Neural progenitor cell (in vitro differentiated cells): ENCODE measurements around the gene SLC22A23.

Experiments used
- EZH2 ChIP-seq: fragments of 200-600 bp; sonication (generic); IDR thresholded peaks from 2 replicates; pipeline ENCODE4 v1.6.1; 2017; ENCODE audit warnings: antibody characterized with exemption, mild to moderate bottlenecking, moderate library complexity
- TF ChIP-seq, protein P1 (sequence below): fragments of 200-600 bp; sonication (generic); IDR thresholded peaks from 2 replicates; pipeline ENCODE4 v1.5.1; 2017; ENCODE audit warnings: antibody characterized with exemption, mild to moderate bottlenecking

DNA sequence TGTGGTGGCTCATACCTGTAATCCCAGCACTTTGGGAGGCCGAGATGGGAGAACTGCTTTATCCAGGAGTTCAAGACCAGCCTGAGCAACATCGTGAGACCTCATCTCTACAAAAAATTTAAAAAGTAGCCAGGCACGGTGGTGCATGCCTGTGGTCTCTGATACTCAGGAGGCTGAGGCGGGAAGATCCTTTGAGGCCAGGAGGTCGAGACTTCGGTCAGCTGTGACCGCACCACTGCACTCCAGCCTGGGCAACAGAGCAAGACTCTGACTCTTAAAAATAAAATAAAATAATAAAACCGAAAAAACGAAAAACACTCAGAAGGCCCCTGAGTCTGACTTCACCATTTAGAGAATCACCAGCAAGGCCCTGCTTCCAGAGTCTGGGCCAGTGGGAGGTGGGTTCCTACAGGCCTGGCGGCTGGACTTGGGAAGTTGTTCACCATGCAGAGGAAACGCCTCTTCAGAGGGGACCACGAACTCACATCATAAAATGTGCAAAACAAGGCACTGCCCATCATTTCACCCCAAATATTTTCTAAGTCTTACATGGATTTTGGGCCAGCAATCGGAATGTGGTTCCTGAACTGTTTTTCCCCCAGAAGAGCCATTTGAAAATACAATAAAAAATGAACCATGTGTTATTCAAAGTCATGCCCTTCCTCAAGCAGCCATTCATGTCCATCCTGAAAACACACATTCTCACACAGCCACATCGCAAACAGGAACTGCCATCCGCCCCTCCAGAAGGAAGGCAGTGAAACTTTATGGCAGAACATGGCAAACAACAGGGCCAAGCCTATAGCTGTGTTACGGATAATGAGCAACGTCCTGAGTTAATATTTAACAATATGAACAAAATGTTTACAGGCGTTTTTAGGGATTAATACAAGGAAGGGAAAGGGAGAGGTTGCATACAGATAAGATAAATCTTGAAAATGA, 57.8 kb downstream of the SLC22A23 start:
- no peak for TF ChIP-seq EZH2
- TF ChIP-seq, protein P1, sequence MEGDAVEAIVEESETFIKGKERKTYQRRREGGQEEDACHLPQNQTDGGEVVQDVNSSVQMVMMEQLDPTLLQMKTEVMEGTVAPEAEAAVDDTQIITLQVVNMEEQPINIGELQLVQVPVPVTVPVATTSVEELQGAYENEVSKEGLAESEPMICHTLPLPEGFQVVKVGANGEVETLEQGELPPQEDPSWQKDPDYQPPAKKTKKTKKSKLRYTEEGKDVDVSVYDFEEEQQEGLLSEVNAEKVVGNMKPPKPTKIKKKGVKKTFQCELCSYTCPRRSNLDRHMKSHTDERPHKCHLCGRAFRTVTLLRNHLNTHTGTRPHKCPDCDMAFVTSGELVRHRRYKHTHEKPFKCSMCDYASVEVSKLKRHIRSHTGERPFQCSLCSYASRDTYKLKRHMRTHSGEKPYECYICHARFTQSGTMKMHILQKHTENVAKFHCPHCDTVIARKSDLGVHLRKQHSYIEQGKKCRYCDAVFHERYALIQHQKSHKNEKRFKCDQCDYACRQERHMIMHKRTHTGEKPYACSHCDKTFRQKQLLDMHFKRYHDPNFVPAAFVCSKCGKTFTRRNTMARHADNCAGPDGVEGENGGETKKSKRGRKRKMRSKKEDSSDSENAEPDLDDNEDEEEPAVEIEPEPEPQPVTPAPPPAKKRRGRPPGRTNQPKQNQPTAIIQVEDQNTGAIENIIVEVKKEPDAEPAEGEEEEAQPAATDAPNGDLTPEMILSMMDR = no peak
